ENCODE measurements around the gene FAIM2. TPM values are rescaled to one million over a fixed set of nuclear protein-coding genes. Genes with fewer than 3 reads are reported as not detected.

Gene FAIM2
- total RNA-seq, 1 experiment from 2014 or later, result not detected

- in situ Hi-C loops (cut with HindIII; ENCODE audit: low pct_unique_long_range_greater_than_20kb, low sequenced_read_pairs), result no loop called here
- no peak for DNase-seq (ENCODE audit: low read depth)
Measured at GRCh38 chr12:49942512-49942893, 38.8 kb upstream of the FAIM2 start.

DNA sequence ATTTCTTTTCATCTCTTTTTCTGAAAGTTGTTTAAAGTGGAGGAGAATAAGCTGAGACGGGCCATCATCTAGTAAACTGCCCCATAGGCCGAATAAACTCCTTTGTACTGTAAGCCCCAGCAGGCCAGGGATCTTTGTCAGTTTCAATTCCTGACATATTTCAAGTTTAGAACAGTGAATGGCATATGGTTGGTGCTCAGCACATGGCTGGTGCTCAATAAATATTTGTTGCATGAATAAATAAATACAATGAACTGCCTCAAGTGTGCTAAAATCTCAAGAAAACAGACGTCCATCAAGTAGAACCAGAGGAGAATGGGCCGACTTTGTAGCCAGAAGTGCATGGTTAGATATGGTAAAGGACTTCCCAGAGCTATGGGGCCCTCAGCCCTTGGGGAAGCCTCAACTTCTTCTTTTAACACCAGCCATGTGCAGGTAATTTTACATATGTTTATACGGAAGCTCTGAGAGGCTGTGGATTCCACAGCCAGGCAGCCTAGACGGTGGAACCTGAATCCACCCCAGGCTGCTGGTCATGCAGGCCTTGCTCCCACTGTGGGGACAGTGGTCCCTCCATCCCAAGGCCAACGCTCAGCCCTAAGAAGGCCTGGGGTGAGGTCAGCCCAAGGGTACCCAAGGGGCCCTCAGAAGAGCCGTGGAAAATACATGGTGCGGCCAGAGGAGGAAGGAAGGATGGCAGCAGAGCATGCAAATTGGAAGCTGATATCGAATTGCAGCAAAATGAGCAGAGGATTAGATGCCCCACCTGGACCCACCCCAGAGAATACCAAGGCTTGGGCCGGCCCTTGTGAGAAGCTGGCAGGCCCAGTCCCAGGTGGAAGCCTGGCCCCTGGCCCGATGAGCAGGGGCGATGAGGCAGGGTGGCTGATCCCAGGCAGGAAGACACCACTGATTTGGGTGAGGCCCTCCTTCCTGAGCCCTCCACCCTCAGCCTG lies 38.1 kb upstream of the FAIM2 start:
- in situ Hi-C loops (cut with HindIII; ENCODE audit: low pct_unique_long_range_greater_than_20kb, low sequenced_read_pairs), result no loop called here
- no peak for DNase-seq (ENCODE audit: low read depth)

DNA sequence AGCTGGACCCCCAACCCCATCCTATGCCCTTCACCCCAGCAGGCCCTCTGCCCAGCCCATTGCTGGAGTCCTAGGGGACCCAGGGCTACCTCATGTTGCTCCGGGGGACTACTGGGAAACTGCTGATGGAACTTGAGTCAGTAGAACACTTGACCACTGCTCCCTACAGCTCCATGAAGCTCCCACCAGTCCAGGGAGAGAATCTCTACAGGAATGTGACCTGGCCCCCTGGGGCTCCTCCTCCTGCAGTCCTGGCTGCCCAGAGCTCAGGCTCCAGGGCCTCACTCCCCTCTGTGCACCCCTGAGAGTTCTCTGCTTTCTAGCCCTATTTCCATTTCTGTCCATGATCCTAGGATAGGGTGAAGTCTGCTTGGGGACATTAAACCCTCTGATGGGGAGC lies 36.0 kb upstream of the FAIM2 start:
- in situ Hi-C loops (cut with HindIII; ENCODE audit: low pct_unique_long_range_greater_than_20kb, low sequenced_read_pairs), result no loop called here
- no peak for DNase-seq (ENCODE audit: low read depth)

DNA sequence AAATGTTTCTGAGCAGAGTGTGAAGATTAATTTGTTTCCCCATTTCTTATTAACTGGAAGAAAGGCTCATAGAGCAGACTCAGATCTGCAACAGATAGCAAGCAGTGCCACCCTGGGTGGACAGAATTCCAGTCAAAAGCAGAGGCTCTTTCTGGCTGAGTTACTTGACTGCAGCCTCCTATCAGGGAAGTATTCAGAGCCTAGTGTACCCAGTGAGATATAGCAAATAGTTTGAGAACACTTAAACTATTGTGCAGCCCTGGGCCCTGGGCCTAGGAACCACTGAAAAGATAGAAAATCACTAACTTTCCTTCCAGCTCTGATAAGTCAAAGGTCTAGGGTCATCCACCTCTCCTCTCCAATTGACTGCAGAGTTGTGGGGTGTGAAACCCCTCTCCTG lies 35.6 kb upstream of the FAIM2 start:
- in situ Hi-C loops (cut with HindIII; ENCODE audit: low pct_unique_long_range_greater_than_20kb, low sequenced_read_pairs), result no loop called here
- no peak for DNase-seq (ENCODE audit: low read depth)

DNA sequence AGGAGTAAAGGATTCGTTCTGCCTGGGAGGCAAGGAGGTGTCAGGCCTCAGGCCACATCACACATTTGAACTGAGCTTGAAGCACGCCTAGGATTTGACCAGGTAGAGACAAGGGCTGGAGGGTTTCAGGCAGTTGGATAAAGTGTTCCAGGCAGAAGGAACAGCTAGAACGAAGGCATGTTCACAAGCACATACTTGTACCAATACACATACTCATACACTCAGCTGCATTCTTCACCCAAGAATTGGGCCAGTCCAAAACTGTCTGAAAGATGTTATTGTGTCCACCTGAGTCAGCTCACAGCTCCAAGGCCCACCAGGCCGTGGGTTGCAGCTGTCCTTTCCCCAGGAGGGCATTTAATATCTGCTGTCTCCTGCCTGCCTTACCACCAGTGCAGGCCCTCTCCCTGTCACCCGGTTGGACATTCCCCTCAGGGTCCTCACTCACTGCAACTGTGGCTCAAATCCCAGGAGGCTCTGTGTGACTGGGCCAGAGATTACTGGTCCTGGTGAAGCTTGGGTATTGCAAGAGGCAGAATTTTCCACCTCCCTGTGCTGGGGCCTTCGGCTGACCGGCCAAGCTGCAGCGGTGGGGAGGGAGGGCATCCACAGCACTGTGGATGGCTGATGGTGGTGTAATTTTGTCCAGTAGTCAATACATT lies 34.1 kb upstream of the FAIM2 start:
- in situ Hi-C loops (cut with HindIII; ENCODE audit: low pct_unique_long_range_greater_than_20kb, low sequenced_read_pairs), result no loop called here
- no peak for DNase-seq (ENCODE audit: low read depth)

DNA sequence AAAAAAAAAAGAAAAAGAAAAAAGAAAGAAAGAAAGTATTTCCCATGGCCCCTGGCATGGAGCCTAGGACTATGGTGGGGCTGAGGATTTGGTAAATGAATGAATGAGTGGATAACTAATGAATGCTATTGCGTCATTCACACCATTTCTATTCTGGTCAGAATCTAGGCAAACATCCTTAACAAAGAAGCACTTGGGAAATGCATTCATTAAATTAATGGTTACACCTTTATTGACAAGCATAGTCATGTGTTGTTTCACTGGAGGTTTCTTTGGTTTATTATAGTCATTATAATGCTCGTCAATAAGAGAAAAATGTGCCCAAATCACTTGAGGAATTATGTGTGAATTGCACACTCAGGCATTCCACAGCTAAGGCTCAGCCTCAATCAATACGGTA lies 33.2 kb upstream of the FAIM2 start:
- no peak for DNase-seq (ENCODE audit: low read depth)
- in situ Hi-C loops (cut with HindIII; ENCODE audit: low pct_unique_long_range_greater_than_20kb, low sequenced_read_pairs), result no loop called here

GRCh38 chr12:49934505-49934904 lies 30.8 kb upstream of the FAIM2 start:
- DNase-seq (ENCODE audit: low read depth), result no peak
- in situ Hi-C loops (cut with HindIII; ENCODE audit: low pct_unique_long_range_greater_than_20kb, low sequenced_read_pairs), result no loop called here

GRCh38 chr12:49933796-49934195 lies 30.1 kb upstream of the FAIM2 start:
- in situ Hi-C loops (cut with HindIII; ENCODE audit: low pct_unique_long_range_greater_than_20kb, low sequenced_read_pairs), result no loop called here
- no peak for DNase-seq (ENCODE audit: low read depth)

GRCh38 chr12:49932533-49933130 lies 28.9 kb upstream of the FAIM2 start:
- DNase-seq (ENCODE audit: low read depth), result no peak
- in situ Hi-C loops (cut with HindIII; ENCODE audit: low pct_unique_long_range_greater_than_20kb, low sequenced_read_pairs), result no loop called here

DNA sequence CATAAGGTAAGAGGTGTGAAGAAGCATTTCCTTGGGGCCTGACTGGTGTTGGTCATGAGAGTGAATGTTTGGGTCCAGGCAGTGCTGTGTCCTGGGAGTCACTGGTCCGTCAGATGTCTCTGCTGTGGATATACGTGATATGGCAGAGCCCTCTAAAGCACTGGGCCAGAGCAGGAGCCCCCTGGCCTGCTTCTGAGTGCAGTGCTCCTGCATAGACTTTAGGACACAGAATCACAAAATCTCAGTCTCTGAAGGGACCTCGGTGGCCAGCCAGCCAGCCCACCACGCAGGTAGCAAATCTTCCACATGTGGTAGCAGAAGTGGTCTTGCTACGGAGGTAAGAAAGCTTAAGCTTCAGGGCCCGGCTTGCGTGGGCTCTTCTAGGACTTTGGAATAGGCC lies 28.3 kb upstream of the FAIM2 start:
- in situ Hi-C loops (cut with HindIII; ENCODE audit: low pct_unique_long_range_greater_than_20kb, low sequenced_read_pairs), result no loop called here
- no peak for DNase-seq (ENCODE audit: low read depth)

GRCh38 chr12:49930515-49931288 lies 27.0 kb upstream of the FAIM2 start:
- in situ Hi-C loops (cut with HindIII; ENCODE audit: low pct_unique_long_range_greater_than_20kb, low sequenced_read_pairs), result no loop called here
- DNase-seq (ENCODE audit: low read depth), result peak; percentile 19

- in situ Hi-C loops (cut with HindIII; ENCODE audit: low pct_unique_long_range_greater_than_20kb, low sequenced_read_pairs), result no loop called here
- no peak for DNase-seq (ENCODE audit: low read depth)
Measured at GRCh38 chr12:49929581-49929980, 25.9 kb upstream of the FAIM2 start.

DNA sequence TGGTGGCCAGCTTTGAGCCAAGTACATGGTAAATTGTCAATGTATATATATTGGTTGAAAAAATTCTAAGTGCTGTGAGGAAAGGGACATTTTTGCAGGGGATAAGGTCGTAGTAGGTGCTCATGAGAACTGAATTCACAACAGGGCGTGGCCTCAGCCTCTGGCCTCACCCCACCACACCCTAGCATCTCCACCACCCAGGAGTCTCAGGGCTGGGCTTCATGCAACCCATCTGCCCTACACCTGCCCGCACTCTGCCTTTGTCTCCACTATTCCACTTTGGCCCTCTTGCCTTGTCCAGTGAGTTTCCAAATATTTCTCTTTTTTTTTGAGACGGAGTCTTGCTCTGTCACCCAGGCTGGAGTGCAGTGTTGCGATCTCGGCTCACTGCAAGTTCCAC lies 24.8 kb upstream of the FAIM2 start:
- in situ Hi-C loops (cut with HindIII; ENCODE audit: low pct_unique_long_range_greater_than_20kb, low sequenced_read_pairs), result no loop called here
- no peak for DNase-seq (ENCODE audit: low read depth)

DNA sequence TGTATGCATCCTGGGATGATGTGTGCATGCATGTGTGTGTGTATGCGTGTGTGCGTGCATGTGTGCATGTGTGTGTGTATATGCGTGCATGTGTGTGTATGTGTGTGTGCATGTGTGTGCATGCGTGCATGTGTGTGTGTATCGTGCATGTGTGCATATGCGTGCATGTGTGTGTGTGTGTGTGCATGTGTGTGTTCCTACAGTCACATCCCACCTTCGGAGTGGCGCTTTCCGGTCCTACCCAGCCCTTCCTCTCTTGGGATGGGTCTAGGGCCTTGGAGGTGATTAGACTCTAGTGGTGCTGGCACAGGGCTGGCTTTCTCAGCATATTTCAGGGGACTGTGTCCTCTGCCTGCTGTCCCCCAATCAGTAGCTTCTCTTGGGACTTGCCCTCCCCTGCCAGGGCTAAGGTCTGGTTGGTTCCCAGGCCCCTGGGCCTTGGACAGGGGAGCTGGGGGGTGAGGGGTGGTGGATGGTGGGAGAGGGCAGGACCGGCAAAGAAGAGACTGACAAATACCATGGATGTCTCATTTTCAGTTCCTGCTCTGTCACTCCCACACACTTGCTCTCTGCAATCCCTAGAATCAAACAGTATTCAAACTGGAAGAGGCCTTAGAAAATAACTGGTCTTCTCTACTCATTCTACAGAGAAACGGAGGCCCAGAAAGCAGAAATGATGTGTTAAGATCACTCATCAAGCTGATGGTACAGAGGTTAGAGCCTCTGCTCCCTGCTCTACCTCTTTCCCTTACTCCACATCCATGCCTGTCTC lies 21.9 kb upstream of the FAIM2 start:
- in situ Hi-C loops (cut with HindIII; ENCODE audit: low pct_unique_long_range_greater_than_20kb, low sequenced_read_pairs), result no loop called here
- no peak for DNase-seq (ENCODE audit: low read depth)

DNA sequence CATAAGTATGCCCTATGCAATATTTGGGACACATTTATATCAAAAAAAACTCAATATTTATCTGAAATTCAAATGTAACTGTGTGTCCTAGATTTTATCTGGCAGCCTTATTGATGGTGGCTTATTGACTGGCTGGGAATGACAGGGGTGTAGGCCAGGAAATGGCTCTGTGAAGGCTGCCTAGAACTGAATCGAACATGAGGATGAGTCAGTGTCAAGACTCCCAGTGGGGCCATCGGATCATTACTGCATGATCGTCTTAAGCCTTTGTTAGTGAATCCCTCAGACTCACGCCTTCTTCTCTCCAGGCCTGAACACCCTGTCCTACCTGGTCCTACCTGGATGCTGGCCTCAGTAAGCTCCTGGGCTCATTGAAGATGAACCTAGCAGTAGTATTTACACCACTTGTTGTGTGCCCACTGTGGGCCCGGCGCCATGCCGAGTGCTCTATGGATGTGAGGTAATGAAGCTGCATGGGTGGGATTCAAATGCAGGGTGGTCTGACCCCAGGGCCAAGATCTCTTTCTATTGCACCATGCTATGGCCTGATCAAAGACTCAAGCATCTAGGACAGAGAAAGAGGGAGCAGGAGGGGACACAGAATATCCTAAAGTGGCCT lies 21.0 kb upstream of the FAIM2 start:
- no peak for DNase-seq (ENCODE audit: low read depth)
- in situ Hi-C loops (cut with HindIII; ENCODE audit: low pct_unique_long_range_greater_than_20kb, low sequenced_read_pairs), result no loop called here

DNA sequence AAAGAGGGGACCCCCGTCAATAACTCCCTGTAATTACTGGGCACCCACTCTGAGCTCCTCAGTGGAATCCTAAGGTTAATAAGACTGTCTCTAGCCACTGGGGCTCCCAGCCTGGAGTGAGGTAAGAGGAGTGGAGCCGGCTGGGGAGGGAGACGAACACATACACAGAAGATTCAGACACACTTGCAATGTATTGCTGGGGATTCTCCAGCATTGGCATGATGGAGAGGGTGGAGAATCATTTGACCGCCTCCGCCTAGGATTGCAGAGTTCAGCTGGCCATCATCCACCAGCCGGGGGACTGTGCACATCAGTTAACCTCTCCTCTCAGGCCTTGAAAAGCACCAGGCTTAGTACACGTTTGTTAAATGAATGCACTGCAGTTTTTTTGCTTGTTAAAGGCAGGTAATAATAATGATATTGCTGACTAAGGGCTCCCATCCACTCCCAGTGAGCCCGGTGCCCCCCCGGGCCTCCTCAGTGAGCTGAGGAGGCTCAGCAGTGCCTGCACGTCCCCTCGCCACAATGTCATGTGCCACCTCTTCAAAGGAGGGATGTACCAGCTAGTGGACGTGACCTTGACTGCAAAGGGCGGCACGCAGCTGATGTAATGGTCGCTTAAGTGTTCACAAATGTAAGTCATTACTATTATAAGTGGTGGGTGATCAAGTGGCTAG lies 20.3 kb upstream of the FAIM2 start:
- no peak for DNase-seq (ENCODE audit: low read depth)
- in situ Hi-C loops (cut with HindIII; ENCODE audit: low pct_unique_long_range_greater_than_20kb, low sequenced_read_pairs), result no loop called here

GRCh38 chr12:49923035-49923644 lies 19.4 kb upstream of the FAIM2 start:
- in situ Hi-C loops (cut with HindIII; ENCODE audit: low pct_unique_long_range_greater_than_20kb, low sequenced_read_pairs), result no loop called here
- no peak for DNase-seq (ENCODE audit: low read depth)
